ENCODE data around the gene WHRN.

Gene WHRN

GRCh38 chr9:114480746-114481435, 24.4 kb downstream of the WHRN start:
- no peak for DNase-seq (ENCODE audit: low read depth)
- no peak for TF ChIP-seq CTCF (IDR thresholded peaks at IDR 0.05; ENCODE audit: low read length, missing control alignments)

GRCh38 chr9:114478871-114479270, 26.4 kb downstream of the WHRN start:
- H3K4me3 ChIP-seq (replicated peaks; ENCODE audit: low read depth, low read length): no peak overlapping the region
- TF ChIP-seq CTCF (IDR thresholded peaks at IDR 0.05; ENCODE audit: low read length, missing control alignments): no peak
- DNase-seq (ENCODE audit: low read depth): no peak

More at GRCh38 chr9:114480746-114481435, 24.4 kb downstream of the WHRN start:
- no peak overlapping the region for H3K4me3 ChIP-seq (replicated peaks; ENCODE audit: low read depth, low read length)

GRCh38 chr9:114478459-114478858, 26.8 kb downstream of the WHRN start:
- no peak overlapping the region for H3K4me3 ChIP-seq (replicated peaks; ENCODE audit: low read depth, low read length)
- DNase-seq (ENCODE audit: low read depth): no peak
- TF ChIP-seq CTCF (IDR thresholded peaks at IDR 0.05; ENCODE audit: low read length, missing control alignments): no peak

GRCh38 chr9:114477642-114478041, 27.6 kb downstream of the WHRN start:
- no peak for DNase-seq (ENCODE audit: low read depth)
- H3K4me3 ChIP-seq (replicated peaks; ENCODE audit: low read depth, low read length): no peak overlapping the region
- TF ChIP-seq CTCF (IDR thresholded peaks at IDR 0.05; ENCODE audit: low read length, missing control alignments): no peak

- no peak overlapping the region for H3K4me3 ChIP-seq (replicated peaks; ENCODE audit: low read depth, low read length)
- no peak for TF ChIP-seq CTCF (IDR thresholded peaks at IDR 0.05; ENCODE audit: low read length, missing control alignments)
- no peak for DNase-seq (ENCODE audit: low read depth)
Measured at GRCh38 chr9:114476891-114477469, 28.3 kb downstream of the WHRN start.

- no peak overlapping the region for H3K4me3 ChIP-seq (replicated peaks; ENCODE audit: low read depth, low read length)
- TF ChIP-seq CTCF (IDR thresholded peaks at IDR 0.05; ENCODE audit: low read length, missing control alignments): no peak
- no peak for DNase-seq (ENCODE audit: low read depth)
Measured at GRCh38 chr9:114475412-114476135, 29.7 kb downstream of the WHRN start.
